SH-SY5Y (cell line): ENCODE data around the gene PAH.

ENCODE experiments used
- GATA2 ChIP-seq: IDR thresholded peaks from 2 replicates; pipeline ENCODE4 v1.6.1; 2011; ENCODE audit warnings: mild to moderate bottlenecking, low read depth, low read length
- GATA3 ChIP-seq: IDR thresholded peaks from 2 replicates; pipeline ENCODE4 v1.6.1; 2011; ENCODE audit warnings: low read depth, mild to moderate bottlenecking, low read length, moderate library complexity

DNA sequence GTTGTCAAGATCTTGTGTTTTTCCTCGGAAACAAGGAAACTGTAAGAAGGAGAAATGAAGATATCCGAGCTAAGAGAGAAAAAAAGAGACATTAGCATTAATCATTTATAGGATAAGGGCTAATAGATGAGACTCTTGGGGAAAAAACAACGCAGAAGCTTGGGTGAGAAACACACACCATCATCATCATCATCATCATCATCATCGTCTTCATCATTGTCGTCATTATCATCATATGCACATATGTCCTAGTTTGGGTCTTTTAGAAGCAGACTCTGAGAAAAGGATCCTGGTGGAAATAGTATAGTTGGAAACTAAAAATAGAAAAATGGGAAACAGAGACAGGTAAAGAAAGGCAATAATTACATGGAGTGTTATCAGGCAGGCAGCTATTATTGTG lies 95.9 kb downstream of the PAH start:
- no peak for TF ChIP-seq GATA2
- no peak for TF ChIP-seq GATA3
